ENCODE data around the gene RPA1. TPM values are rescaled to one million over a fixed set of nuclear protein-coding genes. Genes with fewer than 3 reads are reported as not detected.

The RPA1 gene
- total and polyA plus RNA-seq, 10 of the 15 experiments (the other 5 are each of a cell fraction or from before 2014, with no cell fraction given), result 35.9 to 198 (median 71.2) TPM

DNA sequence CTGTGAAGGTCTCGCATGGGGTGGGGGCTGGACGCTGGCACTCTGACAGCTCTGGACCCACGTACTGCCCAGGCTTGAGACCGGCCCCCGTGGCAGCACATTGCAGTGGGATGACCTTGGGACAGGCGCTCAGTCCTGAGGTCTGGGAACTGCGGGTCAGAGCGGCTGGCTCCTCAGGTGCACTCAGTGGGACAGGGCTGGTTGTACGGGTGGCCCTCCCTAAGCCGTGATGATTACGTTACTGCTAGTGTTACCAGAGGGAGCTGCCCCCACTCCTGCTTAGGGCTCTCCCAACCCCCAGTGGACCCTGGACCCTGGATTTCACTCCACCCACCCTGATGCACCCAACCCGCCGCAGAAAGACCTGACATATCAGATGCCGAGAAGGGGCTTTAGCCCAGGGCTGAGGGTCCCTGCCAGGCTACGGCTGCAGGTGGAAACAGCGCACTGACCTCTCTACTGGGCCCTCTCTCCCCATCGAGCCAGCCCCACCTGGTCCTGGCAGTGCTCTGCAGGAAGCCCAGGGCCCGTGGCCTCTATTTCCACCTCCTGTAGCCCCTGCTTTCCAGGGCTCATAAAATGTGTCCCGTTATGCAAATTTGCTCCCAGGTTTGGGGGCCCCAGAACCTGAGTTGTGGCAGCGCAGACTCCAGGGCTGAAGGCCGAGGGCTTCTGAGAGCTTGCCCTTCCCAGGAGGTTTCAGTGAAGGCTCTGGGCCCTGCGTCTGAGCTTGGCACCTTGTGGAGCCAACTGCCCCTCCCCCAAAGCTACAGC lies 118.1 kb downstream of the RPA1 start:
- Histone ChIP-seq H3K36me3 (ENCODE audit: control insufficient read depth in 2 of 2, insufficient read depth in 2 of 2, low read length in 1 of 2) (no peaks in the 10 kb centered on the region), H4K20me1 (ENCODE audit: control insufficient read depth, insufficient read depth) (no peaks in the 10 kb centered on the region), H3K27ac (ENCODE audit: control insufficient read depth, insufficient read depth) (no peak overlapping the region), H3K9me3 (replicated peaks; ENCODE audit: control insufficient read depth, insufficient read depth, low read length) (no peaks in the 10 kb centered on the region), H2AFZ (ENCODE audit: control insufficient read depth, low read depth, low read length) (no peak overlapping the region), H3K79me2 (ENCODE audit: control insufficient read depth, insufficient read depth, low read length) (no peaks in the 10 kb centered on the region), H3K4me3 (no peak overlapping the region), H3K4me1 (ENCODE audit: control insufficient read depth, insufficient read depth, low read length) (no peaks in the 10 kb centered on the region; the same call in 1 of the 2 replicates), H3K4me2 (ENCODE audit: control insufficient read depth, insufficient read depth) (no peak overlapping the region), H3K9ac (ENCODE audit: control insufficient read depth, insufficient read depth, low read length) (no peak overlapping the region), H3K27me3 (replicated peaks in 1 of 2; ENCODE audit: control insufficient read depth in 2 of 2, insufficient read depth in 2 of 2, low read length in 1 of 2) (no peaks in the 10 kb centered on the region)
- CTCF ChIA-PET, result no interaction called here
- no TSS peak for BruUV-seq (replicated peaks)
- 55% methylated on average over 22 of the region's 22 CpGs for WGBS (ENCODE audit: insufficient coverage, insufficient replicate concordance, low lambda C conversion rate, missing lambda C conversion rate)
- FAIRE-seq (no peak), DNase-seq (ENCODE audit: low read depth, low spot score) (no peak), ATAC-seq (no peak)
- SMC1A ChIA-PET (ENCODE audit: uncharacterized antibody, unreplicated experiment), result no interaction called here
- in situ Hi-C loops (cut with MboI), result no loop called here
- POLR2A ChIA-PET, result interaction anchor here (0.5 kb wide), 1 partner anchor 154 kb away, joined by 3 read pairs; no protein-coding TSS in a partner anchor
- RAD21 ChIA-PET (ENCODE audit: unreplicated experiment), result no interaction called here
- TF ChIP-seq CBX5 (IDR thresholded peaks at IDR 0.05; ENCODE audit: low read depth) (no peak), CREB1 (IDR thresholded peaks at IDR 0.05; ENCODE audit: low read depth) (no peak), TCF7 (IDR thresholded peaks at IDR 0.05; ENCODE audit: borderline replicate concordance) (no peak), NR2C2 (IDR thresholded peaks at IDR 0.05; ENCODE audit: borderline replicate concordance, control insufficient read depth, insufficient read length, low read depth) (no peak), TARDBP (IDR thresholded peaks at IDR 0.05; ENCODE audit: borderline replicate concordance) (no peak), KAT2A (conservative IDR thresholded peaks at IDR 0.05; ENCODE audit: control insufficient read depth, low read depth, low read length) (no peak), EGR1 (IDR thresholded peaks at IDR 0.05; ENCODE audit: borderline replicate concordance in 1 of 2, low read depth in 2 of 2, low read length in 2 of 2) (no peak), PML (IDR thresholded peaks at IDR 0.05; ENCODE audit: low read length) (no peak), NR2C1 (IDR thresholded peaks at IDR 0.05) (no peak)
- TF ChIP-seq, protein P1, sequence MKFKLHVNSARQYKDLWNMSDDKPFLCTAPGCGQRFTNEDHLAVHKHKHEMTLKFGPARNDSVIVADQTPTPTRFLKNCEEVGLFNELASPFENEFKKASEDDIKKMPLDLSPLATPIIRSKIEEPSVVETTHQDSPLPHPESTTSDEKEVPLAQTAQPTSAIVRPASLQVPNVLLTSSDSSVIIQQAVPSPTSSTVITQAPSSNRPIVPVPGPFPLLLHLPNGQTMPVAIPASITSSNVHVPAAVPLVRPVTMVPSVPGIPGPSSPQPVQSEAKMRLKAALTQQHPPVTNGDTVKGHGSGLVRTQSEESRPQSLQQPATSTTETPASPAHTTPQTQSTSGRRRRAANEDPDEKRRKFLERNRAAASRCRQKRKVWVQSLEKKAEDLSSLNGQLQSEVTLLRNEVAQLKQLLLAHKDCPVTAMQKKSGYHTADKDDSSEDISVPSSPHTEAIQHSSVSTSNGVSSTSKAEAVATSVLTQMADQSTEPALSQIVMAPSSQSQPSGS (IDR thresholded peaks at IDR 0.05; ENCODE audit: low read length), result no peak
- TF ChIP-seq, protein P2, sequence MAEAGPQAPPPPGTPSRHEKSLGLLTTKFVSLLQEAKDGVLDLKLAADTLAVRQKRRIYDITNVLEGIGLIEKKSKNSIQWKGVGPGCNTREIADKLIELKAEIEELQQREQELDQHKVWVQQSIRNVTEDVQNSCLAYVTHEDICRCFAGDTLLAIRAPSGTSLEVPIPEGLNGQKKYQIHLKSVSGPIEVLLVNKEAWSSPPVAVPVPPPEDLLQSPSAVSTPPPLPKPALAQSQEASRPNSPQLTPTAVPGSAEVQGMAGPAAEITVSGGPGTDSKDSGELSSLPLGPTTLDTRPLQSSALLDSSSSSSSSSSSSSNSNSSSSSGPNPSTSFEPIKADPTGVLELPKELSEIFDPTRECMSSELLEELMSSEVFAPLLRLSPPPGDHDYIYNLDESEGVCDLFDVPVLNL (IDR thresholded peaks at IDR 0.05; ENCODE audit: low read depth, low read length), result no peak
- intact Hi-C loops (cut with micrococcal nuclease; ENCODE audit: unreplicated experiment), result no loop called here
